Keratinocyte (primary cell): Measurements from ENCODE around the gene PYGM. TPM values are rescaled to one million over a fixed set of nuclear protein-coding genes. Genes with fewer than 3 reads are reported as not detected.

Experiments
- DNase-seq: peaks from one replicate; pipeline ENCODE4 v3.0.0-alpha.2; 2011; ENCODE audit warnings: low read depth, missing footprints, low spot score
- FAIRE-seq: peaks from 2 replicates; lab custom pipeline; 2011; peaks lifted over from hg19 to GRCh38; lab: Jason Lieb, UNC
- H2AFZ ChIP-seq: 2 replicates; pipeline ENCODE4 v1.6.0; 2012; ENCODE audit warnings: low read length, control low read depth, inconsistent platforms; ENCODE audit not compliant: control insufficient read depth
- H3K27ac ChIP-seq: 2 replicates; pipeline ENCODE4 v1.5.1; 2011; ENCODE audit warnings: low read length; ENCODE audit not compliant: control insufficient read depth, insufficient read depth
- H3K27me3 ChIP-seq: 3 replicates; pipeline ENCODE4 v1.6.0; 2011; ENCODE audit warnings: low read length; ENCODE audit not compliant: control insufficient read depth, insufficient read depth; ENCODE audit errors: extremely low read depth
- H3K36me3 ChIP-seq, 2 experiments: 2 replicates in 1 of 2; 3 replicates in 1 of 2; pipeline ENCODE4 v1.5.1; 2011; ENCODE audit warnings: low read length in 2 of 2, mild to moderate bottlenecking in 1 of 2; ENCODE audit not compliant: control insufficient read depth in 2 of 2, insufficient read depth in 2 of 2; ENCODE audit errors: extremely low read depth in 1 of 2
- H3K4me1 ChIP-seq: 3 replicates; pipeline ENCODE4 v1.5.1; 2011; ENCODE audit warnings: low read length; ENCODE audit not compliant: control insufficient read depth, insufficient read depth; ENCODE audit errors: extremely low read depth
- H3K4me2 ChIP-seq: 3 replicates; pipeline ENCODE4 v1.6.0; 2011; ENCODE audit warnings: low read depth, low read length; ENCODE audit not compliant: control insufficient read depth, insufficient read depth; ENCODE audit errors: extremely low read depth
- H3K4me3 ChIP-seq, 3 experiments: fragments of 200-600 bp in 1 of 3; sonication (generic) in 1 of 3; 2 replicates in 2 of 3; 3 replicates in 1 of 3; pipeline ENCODE4 v1.5.1; 2011 to 2016; ENCODE audit warnings: low read length in 3 of 3, mild to moderate bottlenecking in 3 of 3, control low read depth in 2 of 3, inconsistent platforms in 1 of 3, low read depth in 1 of 3, mixed read lengths in 1 of 3, mixed run types in 1 of 3, moderate library complexity in 1 of 3; ENCODE audit not compliant: control insufficient read depth in 2 of 3, insufficient read depth in 2 of 3; ENCODE audit errors: extremely low read depth in 1 of 3
- H3K79me2 ChIP-seq: 2 replicates; pipeline ENCODE4 v1.6.0; 2012; ENCODE audit warnings: low read length; ENCODE audit not compliant: control insufficient read depth, insufficient read depth
- H3K9ac ChIP-seq: 3 replicates; pipeline ENCODE4 v1.6.0; 2011; ENCODE audit warnings: low read length; ENCODE audit not compliant: control insufficient read depth, insufficient read depth; ENCODE audit errors: extremely low read depth
- H3K9me1 ChIP-seq: 3 replicates; pipeline ENCODE4 v1.6.0; 2011; ENCODE audit warnings: low read length; ENCODE audit not compliant: control insufficient read depth, insufficient read depth; ENCODE audit errors: extremely low read depth
- H3K9me3 ChIP-seq: 2 replicates; pipeline ENCODE4 v1.5.1; 2012; ENCODE audit warnings: low read depth, low read length; ENCODE audit not compliant: control insufficient read depth
- H4K20me1 ChIP-seq: 3 replicates; pipeline ENCODE4 v1.6.0; 2011; ENCODE audit warnings: low read length; ENCODE audit not compliant: control insufficient read depth, insufficient read depth; ENCODE audit errors: extremely low read depth
- EZH2 ChIP-seq: IDR thresholded peaks from one replicate; pipeline ENCODE4 v1.6.1; 2012; ENCODE audit warnings: inconsistent platforms, mild to moderate bottlenecking, low read length, moderate library complexity
- dilution Hi-C: fragments of 300-500 bp; cut with MboI; formaldehyde crosslinking; loops from one replicate; pipeline ENCODE4 v1.7.0; 2020; ENCODE audit warnings: low sequenced_read_pairs; ENCODE audit not compliant: extremely low pct_ligation_motif_present
- polyA plus RNA-seq, 5 experiments: library from polyadenylated mRNA; depleted of rRNA in 3 of 5; stranded (reverse) in 3 of 5; stranded (forward) in 1 of 5; unstranded in 1 of 5; fragments of >200 nt; gene quantifications; 1 replicate in 1 of 5; 2 replicates in 3 of 5; 3 replicates in 1 of 5; pipeline versions ENCODE4 v1.2.1 to v1.2.3, GENCODE V29; 2011 to 2012; ENCODE audit warnings: missing spikeins in 2 of 5, low read depth in 1 of 5, low replicate concordance in 1 of 5
- TF ChIP-seq, protein P1 (sequence below), 3 experiments: IDR thresholded peaks in 1 of 3; conservative IDR thresholded peaks in 1 of 3; optimal IDR thresholded peaks in 1 of 3; 2 replicates in 2 of 3; 3 replicates in 1 of 3; pipeline versions ENCODE3 to v1.5.1; 2011; ENCODE audit warnings: low read length in 3 of 3, mild to moderate bottlenecking in 3 of 3, moderate library complexity in 2 of 3, control low read depth in 1 of 3, inconsistent platforms in 1 of 3; ENCODE audit not compliant: insufficient read depth in 2 of 3; ENCODE audit errors: extremely low read depth in 1 of 3

PYGM gene
- polyA plus RNA-seq, 1 donor (not counting 4 experiments of a cell fraction or from before 2014, with no cell fraction given): 0.05 TPM

DNA sequence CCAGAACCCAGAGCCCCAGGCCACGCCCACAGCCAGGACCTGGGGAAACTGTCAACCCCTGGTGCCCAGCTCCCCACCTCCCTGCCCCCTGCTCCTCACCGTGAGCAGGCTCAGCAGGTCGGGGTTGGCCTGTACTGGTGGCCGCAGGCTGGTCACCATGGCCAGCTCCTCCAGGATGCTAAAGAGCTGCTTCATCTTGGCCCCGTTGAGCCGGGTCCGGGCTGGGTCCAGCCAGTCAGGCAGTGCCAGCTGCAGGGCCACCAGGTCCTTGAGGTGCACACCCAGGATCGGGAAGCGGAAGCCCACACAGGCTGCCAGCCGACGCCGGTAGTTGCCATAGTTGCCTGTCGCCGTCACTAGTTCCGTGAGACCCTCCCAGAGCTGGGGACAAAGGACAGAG, 23.1 kb downstream of the PYGM start:
- no peaks in the 10 kb centered on the region for H3K4me1 ChIP-seq
- H3K4me3 ChIP-seq: no peak overlapping the region
- no peak overlapping the region for H3K27ac ChIP-seq
- no peak overlapping the region for H3K4me2 ChIP-seq
- peaks cover 35% of the 10 kb centered on the region for H3K27me3 ChIP-seq
- H4K20me1 ChIP-seq: no peaks in the 10 kb centered on the region
- no peak overlapping the region for H3K9ac ChIP-seq
- no peaks in the 10 kb centered on the region for H3K36me3 ChIP-seq
- no peaks in the 10 kb centered on the region for H3K9me1 ChIP-seq
- no peaks in the 10 kb centered on the region for H3K9me3 ChIP-seq
- FAIRE-seq (no peak), DNase-seq (no peak)
- H3K79me2 ChIP-seq: no peaks in the 10 kb centered on the region
- dilution Hi-C loops: no loop called here
- TF ChIP-seq EZH2: no peak
- TF ChIP-seq, protein P1, sequence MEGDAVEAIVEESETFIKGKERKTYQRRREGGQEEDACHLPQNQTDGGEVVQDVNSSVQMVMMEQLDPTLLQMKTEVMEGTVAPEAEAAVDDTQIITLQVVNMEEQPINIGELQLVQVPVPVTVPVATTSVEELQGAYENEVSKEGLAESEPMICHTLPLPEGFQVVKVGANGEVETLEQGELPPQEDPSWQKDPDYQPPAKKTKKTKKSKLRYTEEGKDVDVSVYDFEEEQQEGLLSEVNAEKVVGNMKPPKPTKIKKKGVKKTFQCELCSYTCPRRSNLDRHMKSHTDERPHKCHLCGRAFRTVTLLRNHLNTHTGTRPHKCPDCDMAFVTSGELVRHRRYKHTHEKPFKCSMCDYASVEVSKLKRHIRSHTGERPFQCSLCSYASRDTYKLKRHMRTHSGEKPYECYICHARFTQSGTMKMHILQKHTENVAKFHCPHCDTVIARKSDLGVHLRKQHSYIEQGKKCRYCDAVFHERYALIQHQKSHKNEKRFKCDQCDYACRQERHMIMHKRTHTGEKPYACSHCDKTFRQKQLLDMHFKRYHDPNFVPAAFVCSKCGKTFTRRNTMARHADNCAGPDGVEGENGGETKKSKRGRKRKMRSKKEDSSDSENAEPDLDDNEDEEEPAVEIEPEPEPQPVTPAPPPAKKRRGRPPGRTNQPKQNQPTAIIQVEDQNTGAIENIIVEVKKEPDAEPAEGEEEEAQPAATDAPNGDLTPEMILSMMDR (optimal IDR thresholded peaks at IDR 0.05 in 1 of 3, IDR thresholded peaks at IDR 0.05 in 1 of 3, conservative IDR thresholded peaks at IDR 0.05 in 1 of 3; ENCODE audit: extremely low read depth in 1 of 3, insufficient read depth in 2 of 3, low read length in 3 of 3): no peak
- H2AFZ ChIP-seq: no peak overlapping the region

DNA sequence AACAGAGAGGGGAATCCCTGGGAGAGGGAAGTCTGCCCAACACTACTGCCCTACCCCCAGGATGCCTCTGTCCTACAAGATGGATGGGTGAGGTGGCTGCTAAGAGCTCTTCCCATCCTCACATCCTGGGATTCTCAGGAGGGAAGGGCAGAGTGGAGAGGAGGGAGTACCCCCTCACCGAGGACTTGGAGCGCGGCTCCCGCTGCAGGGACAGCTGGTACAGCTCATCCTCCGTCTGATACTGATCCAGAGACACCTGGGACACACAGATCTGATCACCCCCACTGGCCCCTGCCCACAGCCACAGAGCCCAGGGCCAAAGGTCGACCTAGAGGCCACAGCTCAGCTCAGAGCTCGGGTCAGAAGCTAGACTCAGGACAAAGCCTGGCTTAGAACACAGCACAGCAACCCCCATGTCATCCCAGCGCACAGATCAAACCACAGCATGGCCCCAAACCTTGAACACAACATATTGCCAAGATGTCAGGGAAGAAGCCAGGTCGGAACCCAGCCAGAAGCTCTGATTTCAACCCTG, 24.0 kb downstream of the PYGM start:
- Histone ChIP-seq H3K36me3 (no peaks in the 10 kb centered on the region), H3K4me2 (no peak overlapping the region), H3K4me3 (no peak overlapping the region), H3K27me3 (peaks cover 28% of the 10 kb centered on the region), H3K9me1 (no peaks in the 10 kb centered on the region), H3K79me2 (no peaks in the 10 kb centered on the region), H3K27ac (no peak overlapping the region), H4K20me1 (no peaks in the 10 kb centered on the region), H3K9ac (no peak overlapping the region), H3K4me1 (no peaks in the 10 kb centered on the region), H2AFZ (no peak overlapping the region), H3K9me3 (no peaks in the 10 kb centered on the region)
- DNase-seq (no peak), FAIRE-seq (no peak)
- dilution Hi-C loops: no loop called here
- TF ChIP-seq EZH2: no peak
- TF ChIP-seq, protein P1 (optimal IDR thresholded peaks at IDR 0.05 in 1 of 3, IDR thresholded peaks at IDR 0.05 in 1 of 3, conservative IDR thresholded peaks at IDR 0.05 in 1 of 3; ENCODE audit: extremely low read depth in 1 of 3, insufficient read depth in 2 of 3, low read length in 3 of 3): no peak
